ENCODE results near the gene SNTB2. TPM values are rescaled to one million over a fixed set of nuclear protein-coding genes. Genes with fewer than 3 reads are reported as not detected.
"Not testable (repeated sequence)": the region's sequence is repeated elsewhere in the genome, so short reads cannot be mapped to it uniquely, and the experiment has no call there.

SNTB2 gene
- polyA plus RNA-seq (2011; rRNA removed) = 43.1 and 50.5 TPM in 2 replicates
- polyA minus RNA-seq (2011; rRNA and poly(A)+ RNA removed) = 47.4 and 51.0 TPM in 2 replicates

GRCh38 chr16:69186642-69187445 lies at the start of gene SNTB2:
Gene SNTB2 (plus strand): TSS chr16:69187164. CDS start chr16:69187167, 3 bp downstream.
- POLR2A ChIA-PET = interaction anchor here (0.5 kb wide), 1 partner anchor 32 kb away, joined by 3 read pairs; no protein-coding TSS in a partner anchor
- TF ChIP-seq, protein P1, sequence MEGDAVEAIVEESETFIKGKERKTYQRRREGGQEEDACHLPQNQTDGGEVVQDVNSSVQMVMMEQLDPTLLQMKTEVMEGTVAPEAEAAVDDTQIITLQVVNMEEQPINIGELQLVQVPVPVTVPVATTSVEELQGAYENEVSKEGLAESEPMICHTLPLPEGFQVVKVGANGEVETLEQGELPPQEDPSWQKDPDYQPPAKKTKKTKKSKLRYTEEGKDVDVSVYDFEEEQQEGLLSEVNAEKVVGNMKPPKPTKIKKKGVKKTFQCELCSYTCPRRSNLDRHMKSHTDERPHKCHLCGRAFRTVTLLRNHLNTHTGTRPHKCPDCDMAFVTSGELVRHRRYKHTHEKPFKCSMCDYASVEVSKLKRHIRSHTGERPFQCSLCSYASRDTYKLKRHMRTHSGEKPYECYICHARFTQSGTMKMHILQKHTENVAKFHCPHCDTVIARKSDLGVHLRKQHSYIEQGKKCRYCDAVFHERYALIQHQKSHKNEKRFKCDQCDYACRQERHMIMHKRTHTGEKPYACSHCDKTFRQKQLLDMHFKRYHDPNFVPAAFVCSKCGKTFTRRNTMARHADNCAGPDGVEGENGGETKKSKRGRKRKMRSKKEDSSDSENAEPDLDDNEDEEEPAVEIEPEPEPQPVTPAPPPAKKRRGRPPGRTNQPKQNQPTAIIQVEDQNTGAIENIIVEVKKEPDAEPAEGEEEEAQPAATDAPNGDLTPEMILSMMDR (IDR thresholded peaks at IDR 0.05; ENCODE audit: insufficient read depth, low read depth, low read length) = no peak
- CTCF ChIA-PET = interaction anchor here (1.2 to 3.1 kb wide), 3 partner anchors 17 to 101 kb away, joined by 4 to 10 read pairs (median 9); no protein-coding TSS in a partner anchor
- H3K4me3 ChIP-seq (ENCODE audit: low read depth, low read length) = peak within 1 kb of the TSS; percentile 78
- no peaks in the 10 kb centered on the region for H3K27me3 ChIP-seq (ENCODE audit: control insufficient read depth, insufficient read depth, low read length)
- H3K36me3 ChIP-seq (ENCODE audit: control insufficient read depth, insufficient read depth, low read length) = no peaks in the 10 kb centered on the region
- DNase-seq (ENCODE audit: low read depth) = no peak

DNA sequence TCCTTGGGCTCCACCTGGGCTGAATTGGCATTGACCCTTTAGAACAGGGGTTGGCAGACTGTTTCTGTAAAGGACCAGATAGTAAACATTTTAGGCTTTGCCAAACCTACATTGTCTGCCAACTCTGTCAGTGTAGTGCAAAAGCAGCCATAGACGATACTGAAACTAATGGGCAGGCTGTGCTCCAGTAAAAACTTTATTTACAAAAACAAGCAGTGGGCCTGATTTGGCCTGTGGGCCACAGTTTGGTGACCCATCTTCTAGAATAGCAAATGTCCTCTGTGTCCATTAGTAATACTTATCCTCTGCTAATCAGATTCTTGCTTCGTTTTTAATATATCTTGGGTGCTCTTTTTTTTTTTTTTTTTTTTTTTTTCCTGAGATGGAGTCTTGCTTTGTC lies 48.4 kb upstream of the SNTB2 start:
- no peaks in the 10 kb centered on the region for H3K27me3 ChIP-seq (ENCODE audit: control insufficient read depth, insufficient read depth, low read length)
- ChIA-PET CTCF (interaction anchor here (1.1 kb wide), 1 partner anchor 12 kb away, joined by 4 read pairs; no protein-coding TSS in a partner anchor), POLR2A (no interaction called here)
- H3K4me3 ChIP-seq (ENCODE audit: low read depth, low read length) = no peak overlapping the region
- H3K36me3 ChIP-seq (ENCODE audit: control insufficient read depth, insufficient read depth, low read length) = peaks cover 8% of the 10 kb centered on the region
- TF ChIP-seq, protein P1 (IDR thresholded peaks at IDR 0.05; ENCODE audit: insufficient read depth, low read depth, low read length) = no peak
- DNase-seq (ENCODE audit: low read depth) = no peak

DNA sequence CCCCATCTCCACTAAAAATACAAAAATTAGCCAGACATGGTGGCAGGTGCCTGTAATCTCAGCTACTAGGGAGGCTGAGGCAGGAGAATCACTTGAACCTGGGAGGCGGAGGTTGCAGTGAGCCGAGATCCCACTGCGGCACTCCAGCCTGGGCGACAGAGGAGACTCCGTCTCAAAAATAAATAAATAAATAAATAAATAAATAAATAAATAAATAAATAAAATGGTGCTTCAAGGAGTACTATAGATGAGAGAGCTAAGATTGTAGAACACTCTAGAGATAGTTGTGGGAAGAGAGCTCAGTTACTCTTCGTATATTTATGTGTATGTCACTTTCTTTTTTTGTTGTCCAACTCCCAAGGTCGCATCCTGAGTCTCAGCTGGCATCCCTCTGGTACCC lies 47.5 kb upstream of the SNTB2 start:
- H3K4me3 ChIP-seq (ENCODE audit: low read depth, low read length); H3K27me3 ChIP-seq (ENCODE audit: control insufficient read depth, insufficient read depth, low read length); POLR2A ChIA-PET; DNase-seq (ENCODE audit: low read depth); H3K36me3 ChIP-seq (ENCODE audit: control insufficient read depth, insufficient read depth, low read length): not testable (repeated sequence)
- CTCF ChIA-PET = interaction anchor here (0.6 to 0.8 kb wide), 2 partner anchors 10 to 286 kb away, joined by 3 to 4 read pairs; no protein-coding TSS in a partner anchor

GRCh38 chr16:69141014-69141413 lies 46.0 kb upstream of the SNTB2 start:
- TF ChIP-seq, protein P1 (IDR thresholded peaks at IDR 0.05; ENCODE audit: insufficient read depth, low read depth, low read length) = no peak
- Histone ChIP-seq H3K36me3 (ENCODE audit: control insufficient read depth, insufficient read depth, low read length) (peaks cover 8% of the 10 kb centered on the region), H3K27me3 (ENCODE audit: control insufficient read depth, insufficient read depth, low read length) (no peaks in the 10 kb centered on the region), H3K4me3 (ENCODE audit: low read depth, low read length) (no peak overlapping the region)
- POLR2A ChIA-PET = no interaction called here
- DNase-seq (ENCODE audit: low read depth) = no peak
- CTCF ChIA-PET = no interaction called here

- TF ChIP-seq, protein P1 (IDR thresholded peaks at IDR 0.05; ENCODE audit: insufficient read depth, low read depth, low read length) = no peak
- CTCF ChIA-PET = interaction anchor here (0.7 to 1.0 kb wide), 2 partner anchors 145 to 308 kb away, joined by 3 to 4 read pairs; no protein-coding TSS in a partner anchor
- H3K36me3 ChIP-seq (ENCODE audit: control insufficient read depth, insufficient read depth, low read length) = peaks cover 8% of the 10 kb centered on the region
- POLR2A ChIA-PET = no interaction called here
- no peak for DNase-seq (ENCODE audit: low read depth)
- H3K4me3 ChIP-seq (ENCODE audit: low read depth, low read length) = no peak overlapping the region
- H3K27me3 ChIP-seq (ENCODE audit: control insufficient read depth, insufficient read depth, low read length) = no peaks in the 10 kb centered on the region
Measured at GRCh38 chr16:69141936-69142335, 45.0 kb upstream of the SNTB2 start.
